Endothelial cell of umbilical vein (primary cell): Measurements from ENCODE around the gene TBX5. TPM values are rescaled to one million over a fixed set of nuclear protein-coding genes. Genes with fewer than 3 reads are reported as not detected.

Source experiments
- BruUV-seq: library from RNA; stranded (reverse); fragments of 400-500 nt; replicated peaks from 2 replicates; lab custom pipeline; 2021; lab: Mats Ljungman, UMichigan
- CTCF ChIA-PET: fragments of 300-600, 350-600 bp; sonication (Branson Sonifier 250); formaldehyde crosslinking; loops from one replicate; lab custom pipeline; 2021; ENCODE audit warnings: antibody characterized with exemption, inconsistent platforms; lab: Charles Lee
- POLR2A ChIA-PET: fragments of 300-600, 350-600 bp; sonication (Branson Sonifier 250); formaldehyde crosslinking; loops from one replicate; lab custom pipeline; 2021; ENCODE audit warnings: antibody characterized with exemption, inconsistent platforms; lab: Charles Lee
- DNase-seq: peaks from one replicate; pipeline ENCODE4 v3.0.0-alpha.2; 2011; ENCODE audit warnings: low read depth, low spot score
- FAIRE-seq: peaks from 2 replicates; lab custom pipeline; 2011; peaks lifted over from hg19 to GRCh38; lab: Jason Lieb, UNC
- H2AFZ ChIP-seq: 2 replicates; pipeline ENCODE4 v1.6.0; 2012; ENCODE audit warnings: low read depth, low read length, control low read depth, inconsistent platforms
- H3K27ac ChIP-seq: 2 replicates; pipeline ENCODE4 v1.5.1; 2011; ENCODE audit warnings: low read depth, mild to moderate bottlenecking, control low read depth, low read length, moderate library complexity; ENCODE audit not compliant: insufficient read depth
- H3K27me3 ChIP-seq, 2 experiments: 2 replicates each; pipeline versions ENCODE4 v1.6.0 to v1.6.1; 2011; ENCODE audit warnings: low read length in 2 of 2, mixed read lengths in 1 of 2; ENCODE audit not compliant: control insufficient read depth in 2 of 2, insufficient read depth in 2 of 2
- H3K36me3 ChIP-seq, 2 experiments: 2 replicates in 1 of 2; 3 replicates in 1 of 2; pipeline ENCODE4 v1.5.1; 2011; ENCODE audit warnings: low read length in 2 of 2, mild to moderate bottlenecking in 1 of 2, moderate library complexity in 1 of 2; ENCODE audit not compliant: control insufficient read depth in 2 of 2, insufficient read depth in 2 of 2; ENCODE audit errors: extremely low read depth in 1 of 2
- H3K4me1 ChIP-seq: 3 replicates; pipeline ENCODE4 v1.5.1; 2011; ENCODE audit warnings: mild to moderate bottlenecking, low read length; ENCODE audit not compliant: control insufficient read depth, insufficient read depth; ENCODE audit errors: extremely low read depth
- H3K4me2 ChIP-seq: 2 replicates; pipeline ENCODE4 v1.6.1; 2011; ENCODE audit warnings: low read length, control low read depth, mixed read lengths; ENCODE audit not compliant: insufficient read depth
- H3K4me3 ChIP-seq, 3 experiments: fragments of 200-600 bp in 1 of 3; sonication (generic), shearing (Covaris generic) in 1 of 3; replicated peaks in 1 of 3; 2 replicates each; pipeline ENCODE4 v1.5.1; 2011 to 2016; ENCODE audit warnings: control low read depth in 3 of 3, low read length in 3 of 3, mild to moderate bottlenecking in 2 of 3, inconsistent platforms in 1 of 3, low read depth in 1 of 3, moderate library complexity in 1 of 3; ENCODE audit not compliant: insufficient read depth in 1 of 3
- H3K79me2 ChIP-seq: 2 replicates; pipeline ENCODE4 v1.6.0; 2012; ENCODE audit warnings: low read length, inconsistent platforms; ENCODE audit not compliant: control insufficient read depth, insufficient read depth
- H3K9ac ChIP-seq: replicated peaks from 2 replicates; pipeline ENCODE3; 2011; ENCODE audit warnings: low read length, control low read depth; ENCODE audit not compliant: insufficient read depth; ENCODE audit errors: extremely low read depth
- H3K9me1 ChIP-seq: replicated peaks from 3 replicates; pipeline ENCODE4 v1.6.0; 2011; ENCODE audit warnings: mild to moderate bottlenecking, low read length; ENCODE audit not compliant: control insufficient read depth, insufficient read depth; ENCODE audit errors: extremely low read depth
- H3K9me3 ChIP-seq: replicated peaks from 2 replicates; pipeline ENCODE4 v1.5.1; 2012; ENCODE audit warnings: low read length, inconsistent platforms; ENCODE audit not compliant: control insufficient read depth, insufficient read depth
- H4K20me1 ChIP-seq: replicated peaks from 2 replicates; pipeline ENCODE3; 2011; ENCODE audit warnings: mild to moderate bottlenecking, low read length; ENCODE audit not compliant: control insufficient read depth, insufficient read depth; ENCODE audit errors: extremely low read depth
- EZH2 ChIP-seq: IDR thresholded peaks from 2 replicates; pipeline ENCODE4 v1.6.1; 2012; ENCODE audit warnings: borderline replicate concordance, low read depth, mild to moderate bottlenecking, moderate library complexity, low read length, inconsistent platforms; ENCODE audit not compliant: severe bottlenecking
- FOS ChIP-seq: IDR thresholded peaks from 2 replicates; pipeline ENCODE4 v1.6.1; 2011; ENCODE audit warnings: mild to moderate bottlenecking, low read length, moderate library complexity, borderline replicate concordance; ENCODE audit not compliant: insufficient read depth
- GATA2 ChIP-seq: IDR thresholded peaks from 2 replicates; pipeline ENCODE4 v1.7.0; 2011; ENCODE audit warnings: low read depth, mild to moderate bottlenecking, moderate library complexity, mixed read lengths, low read length; ENCODE audit not compliant: insufficient read length, insufficient read depth
- JUN ChIP-seq: IDR thresholded peaks from 2 replicates; pipeline ENCODE4 v1.6.1; 2011; ENCODE audit warnings: borderline replicate concordance, low read depth; ENCODE audit not compliant: insufficient read length, insufficient read depth
- MYC ChIP-seq: IDR thresholded peaks from one replicate; pipeline ENCODE4 v1.6.1; 2011; ENCODE audit warnings: mild to moderate bottlenecking, low read depth, low read length
- POLR2A ChIP-seq: IDR thresholded peaks from 2 replicates; pipeline ENCODE4 v1.6.1; 2012; ENCODE audit warnings: low read depth, mild to moderate bottlenecking, control low read depth, low read length
- POLR2AphosphoS5 ChIP-seq: IDR thresholded peaks from 2 replicates; pipeline ENCODE4 v1.6.1; 2012; ENCODE audit warnings: low read depth, mild to moderate bottlenecking, control low read depth, low read length, moderate library complexity; ENCODE audit not compliant: insufficient read depth
- dilution Hi-C: fragments of 300-500 bp; cut with MboI; formaldehyde crosslinking; loops from one replicate; pipeline ENCODE4 v1.15.0; 2019; ENCODE audit warnings: low sequenced_read_pairs; ENCODE audit not compliant: extremely low pct_ligation_motif_present
- intact Hi-C: fragments of 100-400 bp; cut with micrococcal nuclease; formaldehyde crosslinking; loops from one replicate; pipeline ENCODE4 v1.10.0; 2022
- polyA plus RNA-seq, 4 experiments: library from polyadenylated mRNA; depleted of rRNA in 3 of 4; stranded (reverse) in 3 of 4; unstranded in 1 of 4; fragments of >200 nt; gene quantifications; 2 replicates each; pipeline versions ENCODE4 v1.2.1 to v1.2.3, GENCODE V29; 2011 to 2012; ENCODE audit warnings: missing spikeins in 1 of 4
- total RNA-seq: library from RNA; stranded (reverse); gene quantifications from 2 replicates; pipeline ENCODE4 v1.2.3, GENCODE V29; 2021
- TF ChIP-seq, protein P1 (sequence below), 2 donors: IDR thresholded peaks; 1 replicate in 1 of 2; 2 replicates in 1 of 2; pipeline ENCODE4 v1.5.1; 2011; ENCODE audit warnings: low read length in 2 of 2, mild to moderate bottlenecking in 2 of 2, moderate library complexity in 2 of 2, control low read depth in 1 of 2, inconsistent platforms in 1 of 2, low read depth in 1 of 2; ENCODE audit not compliant: insufficient read depth in 1 of 2; ENCODE audit errors: extremely low read depth in 1 of 2
- TF ChIP-seq, protein P2 (sequence below): IDR thresholded peaks from 2 replicates; pipeline ENCODE4 v1.6.1; 2011; ENCODE audit not compliant: insufficient read depth, insufficient read length

TBX5 gene
- total and polyA plus RNA-seq, 2 donors (not counting 3 experiments of a cell fraction or from before 2014, with no cell fraction given), result not detected

DNA sequence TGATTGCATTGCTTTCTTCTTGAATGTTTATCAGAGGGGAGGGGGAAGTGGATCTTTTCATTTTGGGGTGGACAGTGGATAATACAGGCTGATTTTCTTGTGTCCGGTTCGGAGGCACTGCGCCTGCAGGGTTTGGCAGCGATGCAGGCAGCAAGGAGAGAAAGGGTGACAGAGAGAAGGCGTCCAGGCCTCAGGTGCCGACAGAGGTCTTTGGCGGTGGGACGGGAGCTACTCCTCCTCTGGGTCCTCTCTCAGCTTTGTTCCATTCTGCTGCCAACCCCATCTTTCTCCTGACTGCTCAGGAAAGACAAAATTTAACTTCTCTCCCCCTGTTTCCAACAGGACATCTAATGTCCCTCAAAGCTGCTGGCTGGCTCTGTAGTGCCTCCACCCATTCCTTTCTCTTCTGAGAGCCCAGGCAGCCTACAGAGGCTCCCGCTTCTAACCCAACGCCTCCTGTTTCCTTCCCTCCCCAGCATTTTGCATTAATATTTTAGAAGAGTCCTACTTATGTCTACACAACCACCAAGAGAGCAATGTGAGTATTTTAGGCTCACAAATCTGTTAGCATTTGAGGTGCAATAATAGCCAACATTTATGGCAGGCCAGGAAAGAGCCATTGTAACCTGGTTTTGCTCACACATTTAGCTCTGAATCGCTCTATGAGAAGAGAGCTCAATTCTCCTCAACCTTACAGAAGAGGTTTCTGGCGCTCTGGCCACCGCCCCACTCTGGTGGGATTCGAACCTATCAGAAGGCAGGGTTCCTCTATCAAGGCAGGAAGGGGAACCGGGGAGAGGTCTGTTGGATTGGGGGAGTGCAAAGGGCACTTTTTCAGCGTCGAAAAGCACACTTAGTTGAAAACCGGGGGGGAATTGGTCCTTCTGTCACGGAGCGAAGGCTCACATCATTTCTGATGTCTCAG is 7.1 kb upstream of the TBX5 start:
- H3K9me3 ChIP-seq, result no peaks in the 10 kb centered on the region
- H3K4me3 ChIP-seq, result no peak overlapping the region
- no peak for DNase-seq
- intact Hi-C loops, result no loop called here
- H3K9ac ChIP-seq, result no peak overlapping the region
- dilution Hi-C loops, result no loop called here
- no peak overlapping the region for H3K27ac ChIP-seq
- H4K20me1 ChIP-seq, result no peaks in the 10 kb centered on the region
- ChIA-PET POLR2A (no interaction called here), CTCF (no interaction called here)
- H3K36me3 ChIP-seq, result no peaks in the 10 kb centered on the region
- no peaks in the 10 kb centered on the region for H3K79me2 ChIP-seq
- peaks cover 39 to 47% of the 10 kb centered on the region in 2 experiments for H3K27me3 ChIP-seq
- no peaks in the 10 kb centered on the region for H3K9me1 ChIP-seq
- no peak for FAIRE-seq
- TF ChIP-seq FOS (no peak), MYC (no peak)
- H3K4me2 ChIP-seq, result no peak overlapping the region
- no TSS peak for BruUV-seq
- H3K4me1 ChIP-seq, result no peaks in the 10 kb centered on the region
- H2AFZ ChIP-seq, result no peak overlapping the region

DNA sequence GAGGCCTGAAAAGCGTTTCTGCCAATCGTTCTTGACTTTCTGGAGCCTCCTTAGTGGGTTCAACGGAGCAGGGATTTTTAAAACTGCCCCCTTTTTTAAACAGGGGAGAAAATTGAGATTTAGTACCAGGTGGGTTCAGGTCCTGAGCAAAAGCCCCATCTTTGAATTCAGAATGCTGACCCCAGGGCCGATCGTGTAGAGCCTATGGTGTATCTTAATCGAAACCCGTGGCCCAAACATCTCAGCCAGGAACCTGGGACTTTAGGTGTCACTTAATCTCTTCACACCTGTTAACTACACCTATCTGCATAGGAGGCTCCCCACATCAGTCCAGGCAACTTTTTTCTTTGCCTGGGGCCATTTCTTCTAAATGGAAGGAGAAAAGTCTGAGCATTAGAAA is 6.4 kb upstream of the TBX5 start:
- Histone ChIP-seq H3K9me1 (no peaks in the 10 kb centered on the region), H3K9ac (no peak overlapping the region), H3K36me3 (no peaks in the 10 kb centered on the region), H3K4me2 (no peak overlapping the region), H4K20me1 (no peaks in the 10 kb centered on the region), H3K4me3 (no peak overlapping the region), H3K79me2 (no peaks in the 10 kb centered on the region), H3K27me3 (peaks cover 46 to 55% of the 10 kb centered on the region in 2 experiments), H3K4me1 (no peaks in the 10 kb centered on the region), H2AFZ (no peak overlapping the region), H3K9me3 (no peaks in the 10 kb centered on the region), H3K27ac (no peak overlapping the region)
- DNase-seq (no peak), FAIRE-seq (no peak)
- dilution Hi-C loops, result no loop called here
- ChIA-PET POLR2A (no interaction called here), CTCF (no interaction called here)
- BruUV-seq, result no TSS peak
- intact Hi-C loops, result no loop called here
- TF ChIP-seq EZH2, result no peak
- no peak for TF ChIP-seq FOS
- no peak for TF ChIP-seq GATA2
- TF ChIP-seq, protein P1, sequence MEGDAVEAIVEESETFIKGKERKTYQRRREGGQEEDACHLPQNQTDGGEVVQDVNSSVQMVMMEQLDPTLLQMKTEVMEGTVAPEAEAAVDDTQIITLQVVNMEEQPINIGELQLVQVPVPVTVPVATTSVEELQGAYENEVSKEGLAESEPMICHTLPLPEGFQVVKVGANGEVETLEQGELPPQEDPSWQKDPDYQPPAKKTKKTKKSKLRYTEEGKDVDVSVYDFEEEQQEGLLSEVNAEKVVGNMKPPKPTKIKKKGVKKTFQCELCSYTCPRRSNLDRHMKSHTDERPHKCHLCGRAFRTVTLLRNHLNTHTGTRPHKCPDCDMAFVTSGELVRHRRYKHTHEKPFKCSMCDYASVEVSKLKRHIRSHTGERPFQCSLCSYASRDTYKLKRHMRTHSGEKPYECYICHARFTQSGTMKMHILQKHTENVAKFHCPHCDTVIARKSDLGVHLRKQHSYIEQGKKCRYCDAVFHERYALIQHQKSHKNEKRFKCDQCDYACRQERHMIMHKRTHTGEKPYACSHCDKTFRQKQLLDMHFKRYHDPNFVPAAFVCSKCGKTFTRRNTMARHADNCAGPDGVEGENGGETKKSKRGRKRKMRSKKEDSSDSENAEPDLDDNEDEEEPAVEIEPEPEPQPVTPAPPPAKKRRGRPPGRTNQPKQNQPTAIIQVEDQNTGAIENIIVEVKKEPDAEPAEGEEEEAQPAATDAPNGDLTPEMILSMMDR (IDR thresholded peaks at IDR 0.05; ENCODE audit: extremely low read depth in 1 of 2, insufficient read depth in 1 of 2, low read depth in 1 of 2, low read length in 2 of 2), result no peak
- no peak for TF ChIP-seq MYC
- TF ChIP-seq POLR2A, result no peak
- no peak for TF ChIP-seq JUN
- TF ChIP-seq, protein P2, sequence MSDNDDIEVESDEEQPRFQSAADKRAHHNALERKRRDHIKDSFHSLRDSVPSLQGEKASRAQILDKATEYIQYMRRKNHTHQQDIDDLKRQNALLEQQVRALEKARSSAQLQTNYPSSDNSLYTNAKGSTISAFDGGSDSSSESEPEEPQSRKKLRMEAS, result no peak
- TF ChIP-seq POLR2AphosphoS5, result no peak
